ENCODE data around the gene RAB4A.

The RAB4A gene

DNA sequence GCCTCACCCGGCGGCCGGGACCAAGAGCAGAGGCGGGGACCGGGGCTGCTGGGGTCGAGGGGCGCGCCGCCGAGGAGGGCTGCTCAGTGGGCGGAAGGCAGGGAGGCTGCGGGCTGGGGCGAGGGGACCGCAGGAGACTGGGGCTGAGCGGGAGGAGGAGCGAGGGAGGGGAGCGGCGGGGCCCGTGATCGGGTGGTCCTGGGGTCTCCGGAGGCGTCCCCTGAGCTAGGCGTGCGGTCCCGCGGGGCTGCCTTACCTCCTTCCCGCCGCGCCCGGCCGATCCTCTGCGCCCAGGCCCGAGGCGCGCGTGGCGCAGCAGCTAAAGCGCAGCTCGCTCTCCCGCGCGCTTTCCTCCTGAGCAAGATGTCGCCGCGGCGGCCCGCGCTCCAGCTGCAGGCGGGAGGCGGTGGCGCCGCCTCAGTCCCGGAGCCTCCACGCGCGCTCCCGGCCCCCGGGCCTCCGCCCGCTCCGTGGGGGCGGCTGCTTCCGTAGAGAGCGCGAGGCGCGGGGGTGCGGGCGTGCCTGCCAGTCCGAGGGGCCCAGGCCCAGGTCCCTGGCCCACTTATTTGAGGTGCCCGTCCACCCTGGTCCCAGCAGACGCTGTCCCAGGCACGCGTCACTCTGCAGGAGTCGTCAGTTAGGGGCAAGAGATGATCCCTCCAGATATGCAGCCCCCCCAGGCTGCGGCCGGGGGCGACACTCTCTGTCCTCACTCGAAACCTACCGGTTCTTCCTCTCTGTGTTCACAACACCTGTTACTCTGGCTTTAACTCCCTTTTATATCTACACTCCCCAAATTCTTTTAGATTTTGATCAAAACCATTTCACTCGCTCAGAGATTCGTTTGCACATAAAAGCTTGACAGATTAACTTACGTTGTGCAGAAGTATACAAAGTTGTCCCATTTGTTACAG lies 72.0 kb downstream of the RAB4A start, which contains the start of gene CCSAP:
CCSAP (minus strand) TSS at position 392 of the 914 bp plus-strand sequence. CDS start 582 bp downstream, outside the sequence.
- H3K4me1 ChIP-seq (ENCODE audit: control insufficient read depth in 2 of 2, insufficient read depth in 1 of 2, low read depth in 1 of 2, low read length in 2 of 2) = peaks cover 1 to 4% of the 10 kb centered on the region in 2 donors
- no peak within 1 kb of the TSS for H2BK120ac ChIP-seq (ENCODE audit: low read depth, low read length)
- H3K9me3 ChIP-seq (replicated peaks in 1 of 2; ENCODE audit: control insufficient read depth in 2 of 2, insufficient read depth in 1 of 2, low read depth in 1 of 2, low read length in 2 of 2) = peaks cover 0 to 6% of the 10 kb centered on the region in 2 donors
- H3K23ac ChIP-seq (ENCODE audit: low read depth, low read length, poor library complexity) = peak within 1 kb of the TSS; percentile 95
- H3K27me3 ChIP-seq (ENCODE audit: control insufficient read depth in 3 of 3, insufficient read depth in 3 of 3, low read depth in 1 of 3, low read length in 3 of 3) = peaks cover 0 to 5% (median 0%) of the 10 kb centered on the region in 3 experiments
- peak within 1 kb of the TSS; percentile 81 to 99 for H3K4me3 ChIP-seq (ENCODE audit: low read length in 2 of 2)
- H2AK5ac ChIP-seq (ENCODE audit: low read depth, low read length) = peak within 1 kb of the TSS; percentile 16
- peak within 1 kb of the TSS; percentile 78 for H3K14ac ChIP-seq (ENCODE audit: low read length)
- H3K27ac ChIP-seq (replicated peaks; ENCODE audit: low read length) = peak within 1 kb of the TSS; percentile 94
- DNase-seq (ENCODE audit: low spot score) = peak; percentile 37
- H4K91ac ChIP-seq (ENCODE audit: low read depth, low read length, poor library complexity) = no peak within 1 kb of the TSS
- peak within 1 kb of the TSS; percentile 36 for H2BK5ac ChIP-seq (ENCODE audit: low read length)
- H2AFZ ChIP-seq (ENCODE audit: low read length) = peak within 1 kb of the TSS; percentile 98
- peaks cover 0 to 4% of the 10 kb centered on the region in 2 donors for H3K36me3 ChIP-seq (replicated peaks in 1 of 2; ENCODE audit: control insufficient read depth in 2 of 2, insufficient read depth in 2 of 2, low read length in 2 of 2)
- H4K8ac ChIP-seq (ENCODE audit: low read depth, low read length) = no peak within 1 kb of the TSS
- no peak within 1 kb of the TSS for H3K4ac ChIP-seq (ENCODE audit: low read length)
- peak within 1 kb of the TSS; percentile 96 for H3K9ac ChIP-seq (ENCODE audit: low read depth, low read length, poor library complexity)
- peaks cover 4% of the 10 kb centered on the region for H3K79me1 ChIP-seq (ENCODE audit: low read depth, low read length)
- no CpG with 5 or more reads among the region's 83 CpGs for WGBS, 2 donors (ENCODE audit: extremely low coverage in 2 of 2, insufficient read length in 2 of 2, insufficient replicate concordance in 1 of 2)
- no peak within 1 kb of the TSS for H2BK12ac ChIP-seq (ENCODE audit: low read length)
- H2BK15ac ChIP-seq (ENCODE audit: low read length) = peak within 1 kb of the TSS; percentile 95
- H3K18ac ChIP-seq (ENCODE audit: low read length) = peak within 1 kb of the TSS; percentile 98
- peak within 1 kb of the TSS; percentile 83 for H3K4me2 ChIP-seq (ENCODE audit: insufficient read depth, low read length, poor library complexity, severe bottlenecking)

DNA sequence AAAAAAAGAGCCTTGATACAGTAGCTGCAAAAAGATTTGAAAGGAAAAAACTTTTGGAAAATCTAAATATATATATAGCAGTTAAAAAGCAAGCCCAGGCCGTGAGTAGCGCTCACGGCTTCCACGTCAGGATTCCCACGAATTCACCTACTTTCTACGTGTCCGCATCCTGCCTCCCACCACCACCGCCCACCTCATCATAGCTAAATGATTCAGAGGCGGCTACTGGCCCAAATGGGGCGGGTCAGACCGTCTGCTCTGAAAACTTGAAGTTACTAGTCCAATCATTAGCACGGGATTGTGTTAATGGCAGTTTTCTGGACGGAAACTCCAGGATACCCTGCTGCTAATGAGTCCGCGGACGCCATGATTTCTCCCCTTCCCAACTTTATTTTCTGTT lies 73.2 kb downstream of the RAB4A start:
- no peak overlapping the region for H2BK15ac ChIP-seq (ENCODE audit: low read length)
- H3K14ac ChIP-seq (ENCODE audit: low read length) = no peak overlapping the region
- peaks cover 1 to 4% of the 10 kb centered on the region in 2 donors for H3K4me1 ChIP-seq (ENCODE audit: control insufficient read depth in 2 of 2, insufficient read depth in 1 of 2, low read depth in 1 of 2, low read length in 2 of 2)
- no CpG with 5 or more reads among the region's 16 CpGs for WGBS, 2 donors (ENCODE audit: extremely low coverage in 2 of 2, insufficient read length in 2 of 2, insufficient replicate concordance in 1 of 2)
- H2BK120ac ChIP-seq (ENCODE audit: low read depth, low read length) = no peak overlapping the region
- DNase-seq (ENCODE audit: low spot score) = no peak
- peaks cover 0 to 6% of the 10 kb centered on the region in 2 donors for H3K9me3 ChIP-seq (replicated peaks in 1 of 2; ENCODE audit: control insufficient read depth in 2 of 2, insufficient read depth in 1 of 2, low read depth in 1 of 2, low read length in 2 of 2)
- H3K4ac ChIP-seq (ENCODE audit: low read length) = no peak overlapping the region
- no peak overlapping the region for H3K4me3 ChIP-seq (ENCODE audit: low read length in 2 of 2)
- H3K27me3 ChIP-seq (ENCODE audit: control insufficient read depth in 3 of 3, insufficient read depth in 3 of 3, low read depth in 1 of 3, low read length in 3 of 3) = peaks cover 0 to 5% (median 0%) of the 10 kb centered on the region in 3 experiments
- H2AFZ ChIP-seq (ENCODE audit: low read length) = no peak overlapping the region
- H4K8ac ChIP-seq (ENCODE audit: low read depth, low read length) = no peak overlapping the region
- no peak overlapping the region for H3K4me2 ChIP-seq (ENCODE audit: insufficient read depth, low read length, poor library complexity, severe bottlenecking)
- no peak overlapping the region for H4K91ac ChIP-seq (ENCODE audit: low read depth, low read length, poor library complexity)
- no peak overlapping the region for H2AK5ac ChIP-seq (ENCODE audit: low read depth, low read length)
- no peak overlapping the region for H2BK12ac ChIP-seq (ENCODE audit: low read length)
- no peak overlapping the region for H3K9ac ChIP-seq (ENCODE audit: low read depth, low read length, poor library complexity)
- no peak overlapping the region for H3K23ac ChIP-seq (ENCODE audit: low read depth, low read length, poor library complexity)
- H3K27ac ChIP-seq (replicated peaks; ENCODE audit: low read length) = no peak overlapping the region
- H3K36me3 ChIP-seq (replicated peaks in 1 of 2; ENCODE audit: control insufficient read depth in 2 of 2, insufficient read depth in 2 of 2, low read length in 2 of 2) = peaks cover 0 to 3% of the 10 kb centered on the region in 2 donors
- H3K18ac ChIP-seq (ENCODE audit: low read length) = no peak overlapping the region
- H2BK5ac ChIP-seq (ENCODE audit: low read length) = no peak overlapping the region
- peaks cover 2% of the 10 kb centered on the region for H3K79me1 ChIP-seq (ENCODE audit: low read depth, low read length)

DNA sequence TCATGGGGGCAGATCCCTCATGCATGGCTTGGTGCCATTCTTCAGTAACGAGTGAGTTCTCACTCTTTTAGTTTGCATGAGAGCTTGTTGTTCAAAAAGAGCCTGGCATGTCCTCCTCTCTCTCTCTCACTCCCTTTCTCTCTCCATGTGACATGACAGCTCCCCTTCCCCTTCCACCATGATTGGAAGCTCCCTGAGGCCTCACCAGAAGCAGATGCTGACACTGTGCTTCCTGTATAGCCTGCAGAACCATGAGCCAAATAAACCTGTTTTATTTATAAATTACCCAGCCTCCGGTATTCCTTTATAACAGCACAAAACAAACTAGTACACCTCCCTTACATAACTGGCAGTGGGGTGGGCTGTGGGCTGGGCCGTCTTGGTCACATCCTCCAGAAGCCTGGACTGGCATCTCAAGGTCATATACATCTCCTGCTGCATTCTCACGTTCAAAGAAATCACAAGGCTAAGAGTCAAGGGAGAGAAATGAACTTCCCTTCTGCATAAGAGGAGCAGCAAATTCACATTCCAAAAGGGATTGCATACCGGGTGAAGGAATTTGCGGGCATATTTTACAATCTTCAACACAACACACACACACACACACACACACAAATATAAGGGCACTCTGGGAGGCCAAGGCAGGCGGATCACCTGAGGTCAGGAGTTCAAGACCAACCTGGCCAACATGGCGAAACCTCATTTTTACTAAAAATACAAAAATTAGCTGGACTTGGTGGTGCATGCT lies 74.2 kb downstream of the RAB4A start:
- Histone ChIP-seq H3K18ac (ENCODE audit: low read length) (no peak overlapping the region), H2BK120ac (ENCODE audit: low read depth, low read length) (no peak overlapping the region), H3K23ac (ENCODE audit: low read depth, low read length, poor library complexity) (no peak overlapping the region), H3K4me1 (ENCODE audit: control insufficient read depth in 2 of 2, insufficient read depth in 1 of 2, low read depth in 1 of 2, low read length in 2 of 2) (peaks cover 1 to 4% of the 10 kb centered on the region in 2 donors), H2AK5ac (ENCODE audit: low read depth, low read length) (no peak overlapping the region), H3K27ac (replicated peaks; ENCODE audit: low read length) (no peak overlapping the region), H4K8ac (ENCODE audit: low read depth, low read length) (no peak overlapping the region), H3K27me3 (ENCODE audit: control insufficient read depth in 3 of 3, insufficient read depth in 3 of 3, low read depth in 1 of 3, low read length in 3 of 3) (peaks cover 0 to 5% (median 0%) of the 10 kb centered on the region in 3 experiments), H3K4me2 (ENCODE audit: insufficient read depth, low read length, poor library complexity, severe bottlenecking) (no peak overlapping the region), H4K91ac (ENCODE audit: low read depth, low read length, poor library complexity) (no peak overlapping the region), H2BK12ac (ENCODE audit: low read length) (no peak overlapping the region), H3K4me3 (ENCODE audit: low read length in 2 of 2) (no peak overlapping the region), H2AFZ (ENCODE audit: low read length) (no peak overlapping the region), H3K9me3 (replicated peaks in 1 of 2; ENCODE audit: control insufficient read depth in 2 of 2, insufficient read depth in 1 of 2, low read depth in 1 of 2, low read length in 2 of 2) (peaks cover 0 to 6% of the 10 kb centered on the region in 2 donors), H2BK15ac (ENCODE audit: low read length) (no peak overlapping the region), H2BK5ac (ENCODE audit: low read length) (no peak overlapping the region), H3K9ac (ENCODE audit: low read depth, low read length, poor library complexity) (no peak overlapping the region), H3K14ac (ENCODE audit: low read length) (no peak overlapping the region), H3K36me3 (replicated peaks in 1 of 2; ENCODE audit: control insufficient read depth in 2 of 2, insufficient read depth in 2 of 2, low read length in 2 of 2) (no peaks in the 10 kb centered on the region), H3K4ac (ENCODE audit: low read length) (no peak overlapping the region), H3K79me1 (ENCODE audit: low read depth, low read length) (peaks cover 2% of the 10 kb centered on the region)
- no peak for DNase-seq (ENCODE audit: low spot score)
- no CpG with 5 or more reads among the region's 8 CpGs for WGBS, 2 donors (ENCODE audit: extremely low coverage in 2 of 2, insufficient read length in 2 of 2, insufficient replicate concordance in 1 of 2)
